OCI-LY3 (cell line): ENCODE data around the gene PATJ.

Source experiments
- EZH2phosphoT487 ChIP-seq: fragments of 200-600 bp; shearing (Covaris generic); IDR thresholded peaks from 2 replicates; pipeline ENCODE4 v1.6.1; 2018; ENCODE audit warnings: antibody characterized with exemption, mixed run types, low read depth
- TF ChIP-seq, protein P1 (sequence below): fragments of 200-600, 300-600 bp; sonication (generic); IDR thresholded peaks from 2 replicates; pipeline ENCODE4 v1.5.1; 2014; ENCODE audit warnings: antibody characterized with exemption, low read length, low read depth

DNA sequence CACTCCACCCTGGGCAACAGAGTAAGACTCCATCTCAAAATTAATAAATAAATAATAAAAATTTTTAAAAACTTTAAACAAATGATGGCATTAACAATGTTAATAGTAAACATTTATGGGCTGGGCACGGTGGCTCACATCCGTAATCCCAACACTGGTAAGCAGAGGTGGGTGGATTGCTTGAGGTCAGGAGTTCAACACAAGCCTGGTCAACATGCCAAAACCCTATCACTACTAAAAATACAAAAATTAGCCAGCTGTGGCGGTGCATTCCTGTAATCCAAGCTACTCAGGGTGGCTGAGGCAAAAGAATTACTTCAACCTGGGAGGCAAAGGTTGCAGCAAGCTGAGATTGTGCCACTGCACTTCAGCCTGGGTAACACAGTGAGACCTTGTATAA, 443.4 kb downstream of the PATJ start:
- TF ChIP-seq, protein P1, sequence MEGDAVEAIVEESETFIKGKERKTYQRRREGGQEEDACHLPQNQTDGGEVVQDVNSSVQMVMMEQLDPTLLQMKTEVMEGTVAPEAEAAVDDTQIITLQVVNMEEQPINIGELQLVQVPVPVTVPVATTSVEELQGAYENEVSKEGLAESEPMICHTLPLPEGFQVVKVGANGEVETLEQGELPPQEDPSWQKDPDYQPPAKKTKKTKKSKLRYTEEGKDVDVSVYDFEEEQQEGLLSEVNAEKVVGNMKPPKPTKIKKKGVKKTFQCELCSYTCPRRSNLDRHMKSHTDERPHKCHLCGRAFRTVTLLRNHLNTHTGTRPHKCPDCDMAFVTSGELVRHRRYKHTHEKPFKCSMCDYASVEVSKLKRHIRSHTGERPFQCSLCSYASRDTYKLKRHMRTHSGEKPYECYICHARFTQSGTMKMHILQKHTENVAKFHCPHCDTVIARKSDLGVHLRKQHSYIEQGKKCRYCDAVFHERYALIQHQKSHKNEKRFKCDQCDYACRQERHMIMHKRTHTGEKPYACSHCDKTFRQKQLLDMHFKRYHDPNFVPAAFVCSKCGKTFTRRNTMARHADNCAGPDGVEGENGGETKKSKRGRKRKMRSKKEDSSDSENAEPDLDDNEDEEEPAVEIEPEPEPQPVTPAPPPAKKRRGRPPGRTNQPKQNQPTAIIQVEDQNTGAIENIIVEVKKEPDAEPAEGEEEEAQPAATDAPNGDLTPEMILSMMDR = no peak
- no peak for TF ChIP-seq EZH2phosphoT487
